IPS-18a (cell line): ENCODE data around the gene ZFP1.
A peak's percentile ranks its signal among the peaks of the same experiment; 100 is the strongest.

ENCODE experiments used
- H3K27ac ChIP-seq: one replicate; pipeline ENCODE4 v1.5.1; 2013; ENCODE audit warnings: low read length
- H3K27me3 ChIP-seq: one replicate; pipeline ENCODE4 v1.6.1; 2013; ENCODE audit warnings: mild to moderate bottlenecking, low read length; ENCODE audit not compliant: control insufficient read depth, insufficient read depth
- H3K36me3 ChIP-seq: one replicate; pipeline ENCODE4 v1.6.1; 2013; ENCODE audit warnings: low read depth, low read length; ENCODE audit not compliant: control insufficient read depth
- H3K4me1 ChIP-seq: one replicate; pipeline ENCODE4 v1.6.1; 2013; ENCODE audit warnings: low read depth, low read length; ENCODE audit not compliant: control insufficient read depth
- H3K4me3 ChIP-seq: one replicate; pipeline ENCODE4 v1.5.1; 2013; ENCODE audit warnings: low read length
- H3K9ac ChIP-seq: one replicate; pipeline ENCODE4 v1.6.1; 2013; ENCODE audit warnings: mild to moderate bottlenecking, low read length, moderate library complexity
- H3K9me3 ChIP-seq: one replicate; pipeline ENCODE4 v1.6.1; 2013; ENCODE audit warnings: low read depth, low read length; ENCODE audit not compliant: control insufficient read depth

Gene ZFP1

DNA sequence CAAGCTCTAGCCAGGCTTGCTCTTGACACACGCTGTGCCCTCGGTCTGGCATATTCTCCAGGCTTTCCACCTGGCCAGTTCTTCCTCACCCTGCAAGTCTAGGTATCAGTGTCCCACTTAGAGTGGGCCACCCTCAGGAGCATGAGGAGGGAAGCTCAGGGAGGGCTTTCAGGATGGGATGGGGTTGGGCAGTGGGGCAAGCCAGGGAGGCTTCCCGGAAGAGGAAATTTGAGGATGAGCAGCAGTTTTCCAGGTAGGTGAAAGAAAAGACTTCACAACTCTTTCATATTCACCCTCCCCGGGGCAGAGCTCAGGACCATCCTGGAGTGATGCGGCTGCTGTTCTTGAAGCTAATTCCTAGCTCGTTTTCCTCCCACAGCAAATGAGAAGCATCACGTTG, 17.2 kb upstream of the ZFP1 start:
- Histone ChIP-seq H3K27me3 (no peaks in the 10 kb centered on the region), H3K9me3 (peaks cover 10% of the 10 kb centered on the region), H3K27ac (no peak overlapping the region), H3K36me3 (no peaks in the 10 kb centered on the region), H3K9ac (no peak overlapping the region), H3K4me1 (no peaks in the 10 kb centered on the region), H3K4me3 (no peak overlapping the region)

DNA sequence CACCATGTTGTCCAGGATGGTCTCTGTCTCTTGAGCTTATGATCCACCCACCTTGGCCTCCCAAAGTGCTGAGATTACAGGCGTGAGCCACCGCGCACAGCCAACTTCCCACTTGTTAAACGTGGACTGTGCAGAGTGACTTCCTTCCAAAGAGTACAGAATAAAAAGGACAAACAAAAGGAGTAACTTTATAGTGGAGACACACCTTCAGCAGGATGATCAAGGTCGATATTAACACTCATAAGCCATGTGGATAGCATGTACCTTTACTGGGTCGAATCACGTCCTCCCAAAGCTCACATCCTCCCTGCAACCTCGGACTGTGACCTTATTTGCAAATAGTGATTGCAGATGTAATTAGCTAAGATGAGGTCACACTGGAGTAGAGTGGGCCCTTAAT, 10.1 kb upstream of the ZFP1 start:
- Histone ChIP-seq H3K9ac (no peak overlapping the region), H3K27me3 (no peaks in the 10 kb centered on the region), H3K27ac (no peak overlapping the region), H3K4me3 (no peak overlapping the region), H3K36me3 (no peaks in the 10 kb centered on the region), H3K4me1 (no peaks in the 10 kb centered on the region), H3K9me3 (no peaks in the 10 kb centered on the region)

DNA sequence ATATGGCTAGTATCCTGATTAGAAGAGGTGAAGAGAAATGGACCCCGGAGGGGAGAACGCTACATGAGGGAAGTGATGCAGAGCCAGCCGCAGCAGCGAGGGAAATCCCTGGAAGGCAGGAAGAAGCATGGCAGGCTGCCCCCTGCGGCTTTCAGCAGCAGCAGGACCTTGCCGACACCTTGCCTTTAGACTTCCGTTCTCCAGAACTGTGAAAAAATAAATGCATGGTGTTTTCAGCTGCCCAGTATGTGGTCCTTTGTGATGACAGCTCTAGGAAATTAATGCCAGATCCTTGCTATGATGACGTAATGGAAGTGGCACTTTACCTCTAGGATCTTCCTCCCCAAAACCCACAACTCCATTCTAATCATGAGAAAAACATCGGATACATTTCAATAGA, 9.7 kb upstream of the ZFP1 start:
- Histone ChIP-seq H3K27ac (no peak overlapping the region), H3K4me1 (no peaks in the 10 kb centered on the region), H3K9me3 (no peaks in the 10 kb centered on the region), H3K36me3 (no peaks in the 10 kb centered on the region), H3K9ac (no peak overlapping the region), H3K4me3 (no peak overlapping the region), H3K27me3 (no peaks in the 10 kb centered on the region)

GRCh38 chr16:75139498-75139897, 8.8 kb upstream of the ZFP1 start:
- H3K27me3 ChIP-seq: no peaks in the 10 kb centered on the region
- no peaks in the 10 kb centered on the region for H3K36me3 ChIP-seq
- H3K4me3 ChIP-seq: no peak overlapping the region
- no peaks in the 10 kb centered on the region for H3K4me1 ChIP-seq
- no peaks in the 10 kb centered on the region for H3K9me3 ChIP-seq
- no peak overlapping the region for H3K9ac ChIP-seq
- H3K27ac ChIP-seq: no peak overlapping the region

DNA sequence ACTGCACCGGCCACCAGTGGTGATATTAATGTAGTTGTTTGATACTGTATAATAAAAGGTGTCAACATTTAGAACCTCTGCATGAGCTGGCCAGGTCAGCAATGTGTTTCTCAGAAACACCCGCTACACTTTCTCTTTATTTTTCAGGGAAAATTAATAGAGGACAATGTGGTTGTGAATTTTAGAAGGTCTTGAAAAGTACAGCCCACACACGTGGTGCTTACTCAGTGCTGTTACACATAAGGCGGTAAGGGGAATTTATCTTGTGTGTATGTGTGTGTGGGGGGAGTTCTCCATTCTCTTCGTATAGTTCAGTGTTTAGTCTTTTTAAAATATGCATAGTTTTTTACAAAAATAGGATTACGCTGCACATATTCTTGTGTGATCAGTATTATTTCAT, 4.4 kb upstream of the ZFP1 start:
- H3K9me3 ChIP-seq: no peaks in the 10 kb centered on the region
- H3K4me1 ChIP-seq: no peaks in the 10 kb centered on the region
- no peak overlapping the region for H3K27ac ChIP-seq
- H3K36me3 ChIP-seq: no peaks in the 10 kb centered on the region
- no peak overlapping the region for H3K4me3 ChIP-seq
- H3K27me3 ChIP-seq: no peaks in the 10 kb centered on the region
- H3K9ac ChIP-seq: no peak overlapping the region

DNA sequence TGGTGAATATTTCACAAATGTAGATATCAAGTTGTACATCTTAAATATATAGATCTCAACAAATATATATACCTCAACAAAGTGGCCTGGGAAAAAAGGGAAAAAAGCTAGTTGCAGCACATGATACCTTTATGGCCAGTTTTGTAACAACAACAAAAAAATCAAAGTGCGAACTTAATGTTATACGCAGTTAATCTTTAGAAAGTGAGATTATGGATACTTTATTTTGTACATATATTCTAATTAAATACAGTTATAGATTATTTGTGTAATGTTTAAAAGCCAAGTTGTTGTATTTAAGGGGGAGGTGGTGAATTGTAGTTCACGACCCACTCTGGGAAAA, 385 bp upstream of the ZFP1 start:
- H3K36me3 ChIP-seq: no peaks in the 10 kb centered on the region
- H3K9me3 ChIP-seq: peaks cover 11% of the 10 kb centered on the region
- H3K27me3 ChIP-seq: no peaks in the 10 kb centered on the region
- no peak overlapping the region for H3K27ac ChIP-seq
- peak overlapping the region; percentile 61 for H3K4me3 ChIP-seq
- no peaks in the 10 kb centered on the region for H3K4me1 ChIP-seq
- H3K9ac ChIP-seq: peak overlapping the region; percentile 65

DNA sequence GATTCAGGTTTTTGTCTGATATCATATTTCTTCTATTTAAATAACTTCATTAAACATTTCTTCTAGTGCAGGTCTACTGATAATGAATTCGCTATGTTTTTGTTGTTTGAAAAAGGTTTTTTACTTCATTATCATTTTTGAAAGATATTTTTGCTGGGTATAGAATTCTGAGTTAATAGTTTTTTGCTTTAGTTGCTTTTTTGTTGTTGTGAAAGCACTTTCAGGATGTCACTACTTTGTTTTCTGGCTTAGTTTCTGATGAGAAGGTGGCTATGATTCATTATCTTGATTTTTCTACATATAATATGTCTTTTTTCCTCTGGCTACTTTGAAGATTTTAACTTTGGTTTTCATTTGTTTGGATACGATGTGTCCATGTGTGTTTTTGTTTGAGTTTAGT, 3.5 kb downstream of the ZFP1 start:
- H3K27me3 ChIP-seq: no peaks in the 10 kb centered on the region
- H3K36me3 ChIP-seq: peaks cover 7% of the 10 kb centered on the region
- no peak overlapping the region for H3K4me3 ChIP-seq
- no peak overlapping the region for H3K9ac ChIP-seq
- H3K9me3 ChIP-seq: peaks cover 11% of the 10 kb centered on the region
- H3K27ac ChIP-seq: no peak overlapping the region
- no peaks in the 10 kb centered on the region for H3K4me1 ChIP-seq

DNA sequence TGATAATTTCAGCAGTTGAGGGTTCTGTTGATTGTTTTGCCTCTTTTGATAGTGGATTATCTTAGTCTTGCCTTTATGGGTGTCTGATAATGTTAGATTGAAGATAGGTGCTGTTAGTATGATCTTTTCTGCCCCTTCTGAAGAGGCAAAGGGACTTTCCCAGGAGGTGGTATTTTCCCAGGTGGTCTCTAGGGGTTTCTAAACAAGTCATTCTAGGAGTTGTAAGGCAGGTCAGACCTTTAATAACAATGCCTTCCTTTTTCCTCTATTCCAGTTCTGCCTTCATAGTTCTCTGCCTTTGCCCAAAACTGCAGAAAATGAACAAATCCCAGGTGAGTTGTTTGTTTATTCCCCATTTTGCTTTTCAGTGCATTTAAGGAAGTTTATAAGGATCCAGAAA, 4.3 kb downstream of the ZFP1 start:
- Histone ChIP-seq H3K27me3 (no peaks in the 10 kb centered on the region), H3K36me3 (peaks cover 7% of the 10 kb centered on the region), H3K9ac (no peak overlapping the region), H3K4me1 (no peaks in the 10 kb centered on the region), H3K27ac (no peak overlapping the region), H3K4me3 (no peak overlapping the region), H3K9me3 (peaks cover 11% of the 10 kb centered on the region)

GRCh38 chr16:75160386-75160785, 12.1 kb downstream of the ZFP1 start:
- H3K27me3 ChIP-seq: no peaks in the 10 kb centered on the region
- H3K9me3 ChIP-seq: no peaks in the 10 kb centered on the region
- H3K9ac ChIP-seq: no peak overlapping the region
- no peak overlapping the region for H3K4me3 ChIP-seq
- H3K4me1 ChIP-seq: no peaks in the 10 kb centered on the region
- H3K36me3 ChIP-seq: peaks cover 3% of the 10 kb centered on the region
- no peak overlapping the region for H3K27ac ChIP-seq

GRCh38 chr16:75169899-75170405, 21.6 kb downstream of the ZFP1 start:
- Histone ChIP-seq H3K27me3 (no peaks in the 10 kb centered on the region), H3K4me3 (no peak overlapping the region), H3K9ac (no peak overlapping the region), H3K27ac (no peak overlapping the region), H3K9me3 (peaks cover 56% of the 10 kb centered on the region), H3K4me1 (no peaks in the 10 kb centered on the region), H3K36me3 (peaks cover 40% of the 10 kb centered on the region)

DNA sequence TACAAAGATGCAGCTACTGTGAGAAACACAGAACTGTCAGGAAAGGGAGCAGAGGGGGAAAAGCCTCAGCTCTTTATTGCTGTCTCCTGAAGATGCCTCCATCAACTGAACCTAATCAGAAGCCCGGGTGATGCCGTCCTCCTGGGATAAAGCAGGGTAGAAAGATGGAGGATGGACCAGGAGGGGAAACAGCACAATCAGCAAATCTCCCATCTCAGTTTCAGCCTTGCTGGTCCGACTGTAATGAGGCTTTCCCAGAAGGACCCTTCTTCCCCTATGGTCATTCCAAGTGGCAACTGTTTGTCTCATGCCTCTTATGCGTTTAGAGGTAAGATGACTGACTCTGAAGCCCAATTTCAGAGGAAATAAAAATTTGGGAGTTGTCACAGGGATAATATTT, 24.3 kb downstream of the ZFP1 start:
- H3K9me3 ChIP-seq: peaks cover 56% of the 10 kb centered on the region
- H3K36me3 ChIP-seq: peaks cover 28% of the 10 kb centered on the region
- H3K4me1 ChIP-seq: no peaks in the 10 kb centered on the region
- no peak overlapping the region for H3K4me3 ChIP-seq
- no peaks in the 10 kb centered on the region for H3K27me3 ChIP-seq
- no peak overlapping the region for H3K27ac ChIP-seq
- no peak overlapping the region for H3K9ac ChIP-seq

DNA sequence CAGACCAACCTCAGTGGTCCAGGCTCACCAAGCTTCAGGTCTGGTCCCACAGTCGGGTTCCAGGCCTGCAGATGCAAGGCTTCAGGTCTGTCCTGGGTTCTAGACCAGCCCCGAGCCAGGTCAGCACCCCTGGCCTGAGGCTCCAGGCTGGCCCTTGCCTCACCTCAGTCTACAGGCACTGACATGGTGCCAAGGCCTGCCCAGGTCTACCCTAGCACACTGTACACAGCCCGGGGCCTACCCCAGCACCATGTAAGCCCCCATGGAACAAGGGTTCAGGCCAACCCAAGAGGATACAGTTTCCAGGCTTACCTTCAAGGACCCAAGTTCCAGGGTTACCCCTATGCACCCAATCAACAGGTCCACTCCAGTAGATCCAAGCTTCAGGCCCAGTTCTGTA, 26.8 kb downstream of the ZFP1 start:
- Histone ChIP-seq H3K36me3 (peaks cover 10% of the 10 kb centered on the region), H3K4me1 (no peaks in the 10 kb centered on the region), H3K4me3 (no peak overlapping the region), H3K27me3 (no peaks in the 10 kb centered on the region), H3K27ac (no peak overlapping the region), H3K9ac (no peak overlapping the region), H3K9me3 (peaks cover 32% of the 10 kb centered on the region)
